GM20000 (cell line): Measurements from ENCODE around the gene SOX15.
A peak's percentile ranks its signal among the peaks of the same experiment; 100 is the strongest.

Source experiments
- DNase-seq: peaks from one replicate; pipeline ENCODE4 v3.0.0; 2012; ENCODE audit warnings: low spot score
- CTCF ChIP-seq: IDR thresholded peaks from 2 replicates; pipeline ENCODE4 v1.5.1; 2012; ENCODE audit warnings: mild to moderate bottlenecking, control low read depth; ENCODE audit errors: extremely low read depth, missing control alignments

Gene SOX15

GRCh38 chr17:7589891-7590691 lies at the start of gene SOX15:
Gene SOX15 (minus strand): TSS chr17:7590094. CDS start chr17:7589676, 418 bp downstream.
- TF ChIP-seq CTCF, result no peak
- no peak for DNase-seq

GRCh38 chr17:7636163-7636562 lies 46.3 kb upstream of the SOX15 start:
- DNase-seq, result no peak

GRCh38 chr17:7634384-7634783 lies 44.5 kb upstream of the SOX15 start:
- DNase-seq, result no peak
- peak; percentile 40 for TF ChIP-seq CTCF

More at GRCh38 chr17:7636163-7636562, 46.3 kb upstream of the SOX15 start:
- TF ChIP-seq CTCF, result no peak

- DNase-seq, result no peak
- no peak for TF ChIP-seq CTCF
Measured at GRCh38 chr17:7633093-7633492, 43.2 kb upstream of the SOX15 start.

GRCh38 chr17:7632492-7632894 lies 42.6 kb upstream of the SOX15 start:
- peak; percentile 25 for TF ChIP-seq CTCF

GRCh38 chr17:7631398-7632380 lies 41.8 kb upstream of the SOX15 start:
- DNase-seq, result no peak
- TF ChIP-seq CTCF, result no peak

More at GRCh38 chr17:7632492-7632894, 42.6 kb upstream of the SOX15 start:
- DNase-seq, result peak; percentile 75

- DNase-seq, result no peak
- no peak for TF ChIP-seq CTCF
Measured at GRCh38 chr17:7629939-7630571, 40.2 kb upstream of the SOX15 start, which contains the start of gene SHBG. Gene SHBG (plus strand): TSS chr17:7630135. CDS start chr17:7630173, 38 bp downstream.
